ENCODE measurements around the gene MBD2.
A peak's percentile ranks its signal among the peaks of the same experiment; 100 is the strongest.
"Not testable (repeated sequence)": the region's sequence is repeated elsewhere in the genome, so short reads cannot be mapped to it uniquely, and the experiment has no call there.

MBD2 gene

DNA sequence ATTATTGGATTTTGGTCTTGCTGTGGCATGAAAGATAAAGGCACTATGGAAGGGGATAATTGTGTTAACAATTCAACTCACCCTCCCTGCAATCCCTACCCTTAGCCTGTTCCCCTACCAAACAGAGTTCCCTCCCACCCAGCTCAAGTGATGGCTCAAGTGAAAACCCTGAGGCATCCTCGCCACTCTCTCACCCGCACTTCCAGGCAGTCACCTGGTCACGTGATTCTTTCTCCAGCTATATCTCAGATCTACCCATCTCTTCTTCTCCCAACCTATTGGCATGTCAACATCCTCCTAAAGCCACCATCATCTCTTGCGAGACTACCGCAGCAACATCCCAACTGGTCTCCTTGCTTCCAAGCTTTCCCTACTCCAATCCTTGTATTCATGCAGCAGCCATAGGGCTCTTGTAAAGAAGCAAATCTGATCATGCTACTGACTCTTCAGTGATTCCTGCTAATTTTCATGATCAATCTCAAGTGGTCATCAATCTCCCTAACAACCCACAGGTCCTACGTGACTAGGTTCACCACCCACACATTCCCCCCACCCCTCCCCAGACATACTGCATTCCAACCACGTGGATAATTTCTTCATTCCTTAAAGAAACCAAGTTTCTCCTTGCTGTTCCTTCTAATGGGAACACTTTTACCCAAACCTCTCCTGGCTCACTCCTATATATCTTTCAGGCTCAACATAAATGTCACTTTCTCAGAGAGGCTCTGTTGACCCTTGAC is 66.7 kb downstream of the MBD2 start:
- intact Hi-C loops (cut with DNase I) = no loop called here
- DNase-seq = no peak

DNA sequence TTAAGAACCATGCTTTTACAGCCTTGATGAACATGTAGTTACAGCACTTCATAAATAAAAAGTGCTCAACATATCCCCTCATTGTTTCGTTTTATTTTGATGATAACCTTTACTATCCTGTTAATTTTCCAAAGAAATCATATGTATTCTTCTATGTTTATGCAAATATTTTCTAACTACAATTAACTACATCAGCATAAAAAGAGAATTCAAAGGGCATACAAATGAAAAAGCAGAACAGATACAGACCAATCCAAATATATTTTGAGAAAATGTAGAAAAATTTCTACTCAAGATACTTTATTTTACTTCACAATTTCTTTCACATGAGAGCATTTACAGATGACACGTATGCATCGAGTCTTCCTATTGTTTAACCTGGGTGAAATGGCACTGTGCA is 69.1 kb downstream of the MBD2 start:
- intact Hi-C loops (cut with DNase I) = no loop called here
- DNase-seq = no peak

DNA sequence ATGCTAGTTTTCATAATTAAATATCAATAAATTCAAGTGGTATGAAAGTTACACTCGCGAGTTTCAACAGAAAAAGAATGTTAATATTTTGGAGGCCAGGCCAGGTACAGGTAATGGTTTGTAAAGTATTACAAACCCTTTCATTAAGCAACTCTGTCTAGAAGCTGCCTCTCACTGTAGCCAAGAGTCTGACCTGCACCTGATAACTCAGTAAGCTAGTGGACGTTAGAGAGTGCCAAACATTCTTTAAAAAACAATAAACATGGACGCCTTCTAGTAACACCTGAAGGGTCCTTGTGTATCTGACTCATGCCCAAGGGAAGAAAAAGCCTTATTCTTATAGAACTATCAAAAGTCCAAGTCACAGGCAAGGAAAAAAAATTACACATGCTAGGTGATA is 70.2 kb downstream of the MBD2 start:
- intact Hi-C loops (cut with DNase I) = no loop called here
- no peak for DNase-seq

DNA sequence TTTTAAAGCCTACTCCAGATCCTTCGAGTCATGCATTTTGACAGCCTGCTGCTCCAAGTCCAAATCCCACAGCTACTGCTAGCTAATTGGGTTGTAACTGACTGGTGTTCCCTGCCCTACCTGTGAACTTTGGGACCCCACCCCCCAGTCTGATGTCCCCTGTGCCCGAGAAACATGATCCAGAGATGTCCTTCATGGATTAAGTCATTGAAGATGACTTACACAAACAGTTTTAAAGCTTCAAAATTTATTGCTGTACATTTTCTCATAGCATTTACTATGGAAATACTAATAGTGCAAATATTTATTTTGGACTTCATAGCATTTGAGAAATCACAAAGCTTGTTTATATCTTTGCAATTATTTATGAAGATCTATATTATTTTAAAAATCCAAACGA is 73.1 kb downstream of the MBD2 start:
- DNase-seq = no peak
- intact Hi-C loops (cut with DNase I) = no loop called here

DNA sequence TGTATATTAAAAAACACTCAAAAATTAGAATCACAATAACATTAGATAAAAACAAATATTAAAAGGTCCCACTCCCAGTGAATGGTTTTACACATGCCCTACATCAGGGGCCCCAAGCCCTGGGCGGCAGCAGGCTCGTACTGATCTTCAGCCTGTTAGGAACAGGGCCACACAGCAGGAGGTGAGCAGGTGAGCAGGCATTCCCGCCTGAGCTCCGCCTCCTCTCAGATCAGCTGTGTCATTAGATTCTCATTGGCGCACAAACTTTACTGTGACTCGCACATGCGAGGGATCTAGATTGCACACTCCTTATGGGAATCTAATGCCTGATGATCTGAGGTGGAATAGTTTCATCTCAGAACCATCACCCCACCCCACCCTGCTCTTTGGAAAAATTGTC is 74.2 kb downstream of the MBD2 start:
- intact Hi-C loops (cut with DNase I) = no loop called here
- peak in 1 of 10 donors; percentile 60 for DNase-seq

DNA sequence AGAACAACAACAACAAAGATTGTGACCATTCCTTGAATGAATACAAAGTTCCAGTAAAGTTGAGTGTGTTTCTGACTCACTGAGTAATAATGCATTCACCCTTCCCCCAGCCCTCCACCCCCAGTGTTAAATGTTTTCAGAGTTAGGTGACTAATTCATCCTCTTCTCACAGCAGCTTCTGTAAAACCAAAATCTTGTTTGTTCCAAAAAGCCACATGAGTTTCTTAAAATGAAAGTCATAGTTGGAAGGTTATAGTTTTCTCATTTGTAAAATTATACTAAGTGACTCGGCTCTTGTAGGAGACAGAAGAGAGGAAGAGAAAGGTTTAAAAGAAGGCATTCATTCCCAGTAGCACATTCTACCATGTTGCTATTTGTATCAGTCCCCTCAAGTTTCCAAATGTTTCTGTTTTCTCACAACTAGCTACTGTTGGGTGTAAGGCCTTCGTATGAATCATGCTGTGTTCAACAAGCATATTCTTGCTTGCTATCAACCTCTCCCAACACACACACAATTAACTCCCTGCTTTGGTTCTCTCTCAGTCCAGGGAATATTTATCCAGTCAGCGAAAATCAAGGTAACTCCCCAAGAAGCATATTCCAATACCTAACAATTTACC is 75.3 kb downstream of the MBD2 start:
- DNase-seq = no peak

DNA sequence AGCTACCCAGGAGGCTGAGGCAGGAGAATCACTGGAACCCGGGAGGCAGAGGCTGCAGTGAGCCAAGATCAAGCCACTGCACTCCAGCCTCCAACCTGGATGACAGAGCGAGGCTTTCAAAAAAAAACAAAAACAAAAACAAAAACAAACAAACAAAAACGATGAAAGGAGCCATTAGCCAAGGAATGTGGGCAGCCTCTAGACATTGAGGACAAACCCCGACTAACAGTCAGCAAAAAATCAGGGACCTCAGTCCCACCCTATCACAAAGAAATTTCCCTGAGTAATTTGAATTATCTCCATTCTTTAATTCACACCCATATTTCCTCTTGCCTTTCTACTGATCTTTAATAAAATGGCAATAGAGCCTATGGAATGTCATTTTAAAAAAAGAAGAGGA is 75.8 kb downstream of the MBD2 start:
- intact Hi-C loops (cut with DNase I) = no loop called here
- no peak for DNase-seq

More for the DNA sequence above, 75.3 kb downstream of the MBD2 start:
- intact Hi-C loops (cut with DNase I) = no loop called here

DNA sequence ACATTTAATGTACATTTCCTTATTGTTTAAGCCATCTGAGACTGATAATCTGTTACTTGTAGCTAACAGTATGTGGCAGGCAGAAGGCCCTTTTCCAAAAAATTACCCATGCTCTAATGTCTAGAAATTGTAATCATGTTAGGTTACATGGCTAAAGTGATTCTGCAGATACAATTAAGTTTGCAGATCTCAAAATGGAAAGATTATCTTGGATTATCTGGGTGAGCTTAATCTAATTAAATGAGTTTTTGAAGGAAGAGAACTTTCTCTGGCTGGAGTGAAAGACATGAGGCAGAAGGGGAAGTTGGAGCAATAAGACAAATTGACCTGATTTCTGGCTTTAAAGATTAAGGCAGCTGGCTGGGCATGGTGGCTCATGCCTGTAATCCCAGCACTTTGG is 76.3 kb downstream of the MBD2 start:
- DNase-seq = no peak
- intact Hi-C loops (cut with DNase I) = no loop called here

DNA sequence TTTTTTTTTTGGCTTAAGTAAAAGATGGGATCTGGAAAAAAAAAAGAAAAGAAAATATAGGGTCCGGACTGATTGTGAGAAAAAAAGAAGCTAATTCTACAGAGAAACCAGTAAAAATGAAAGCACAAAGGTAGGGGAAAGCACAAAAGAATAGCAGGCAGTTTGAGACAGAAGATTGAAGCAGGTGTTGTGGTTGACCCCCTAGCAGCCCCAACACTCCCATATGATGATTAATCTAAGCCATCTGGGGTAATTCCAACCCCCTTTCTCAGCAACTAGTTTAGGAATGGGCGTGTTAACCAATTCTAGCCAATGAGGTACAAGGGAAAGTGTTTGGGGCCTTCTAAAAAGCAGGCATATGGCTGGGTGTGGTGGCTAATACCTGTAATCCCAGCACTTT is 77.0 kb downstream of the MBD2 start:
- DNase-seq = no peak
- intact Hi-C loops (cut with DNase I) = no loop called here

DNA sequence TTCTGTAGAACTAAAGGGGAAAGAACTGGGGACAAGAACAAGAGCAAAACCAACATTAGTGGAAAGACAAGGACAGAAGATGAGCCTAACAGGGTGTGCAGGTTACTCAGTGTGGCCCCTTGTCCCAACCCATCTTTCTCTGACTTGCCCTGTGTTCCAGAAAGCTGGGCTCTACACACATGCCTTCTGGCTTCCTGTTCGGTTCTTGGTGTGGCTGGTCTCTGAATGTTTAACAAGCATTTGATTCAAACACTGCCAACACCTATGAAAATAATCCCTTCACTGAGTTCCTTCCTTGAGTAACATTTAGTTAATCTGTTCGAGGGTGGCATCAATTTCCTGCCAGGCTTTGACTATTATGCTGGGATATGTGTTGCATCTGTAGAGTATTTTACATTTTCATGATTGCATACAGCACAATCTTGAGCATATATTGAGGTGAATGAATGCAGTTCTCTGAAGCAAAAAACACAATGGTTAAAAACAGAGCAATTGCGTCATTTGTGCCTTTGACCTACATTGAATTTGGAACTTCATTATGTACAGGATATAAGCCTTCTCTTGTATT is 83.3 kb downstream of the MBD2 start:
- no peak for DNase-seq
- intact Hi-C loops (cut with DNase I) = no loop called here

DNA sequence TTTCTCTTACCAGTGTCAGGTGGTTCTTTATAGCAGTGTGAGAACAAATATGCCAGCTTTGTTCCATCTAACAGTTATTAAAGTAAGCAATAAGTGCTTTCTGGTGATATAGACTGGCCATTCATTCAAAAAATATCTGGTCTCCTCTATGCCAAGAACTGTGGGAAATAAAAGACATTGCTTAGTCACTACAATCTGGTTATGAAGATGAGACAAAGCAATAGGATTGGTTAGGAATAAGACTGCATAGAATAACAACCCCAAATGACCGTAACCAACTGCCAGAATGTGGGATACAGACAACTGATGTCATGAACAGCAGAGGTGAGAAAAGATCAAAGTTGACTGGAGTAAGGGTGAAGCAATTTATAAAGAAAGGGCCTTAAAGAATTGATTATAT is 83.8 kb downstream of the MBD2 start:
- no peak for DNase-seq

DNA sequence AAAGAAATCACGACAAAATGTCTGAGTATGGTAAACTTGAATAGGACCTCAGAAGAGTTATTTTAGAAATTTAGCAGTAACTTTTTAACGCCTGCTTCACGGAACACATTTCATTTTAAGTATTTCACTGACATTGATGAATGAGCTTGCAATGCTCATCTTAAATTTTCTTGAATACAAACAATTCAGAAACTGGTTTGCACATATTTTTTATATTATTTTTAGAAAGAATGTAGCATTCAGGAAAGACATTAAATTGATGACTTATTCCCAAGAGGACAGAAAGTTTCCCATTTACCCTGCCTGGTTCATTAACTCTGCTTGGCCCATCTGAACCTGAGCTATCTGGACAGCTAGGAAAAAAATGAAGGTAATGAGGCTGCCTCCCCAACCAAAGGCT is 89.3 kb downstream of the MBD2 start:
- no peak for DNase-seq
- intact Hi-C loops (cut with DNase I) = no loop called here

More for the DNA sequence above, 83.8 kb downstream of the MBD2 start:
- intact Hi-C loops (cut with DNase I) = no loop called here

DNA sequence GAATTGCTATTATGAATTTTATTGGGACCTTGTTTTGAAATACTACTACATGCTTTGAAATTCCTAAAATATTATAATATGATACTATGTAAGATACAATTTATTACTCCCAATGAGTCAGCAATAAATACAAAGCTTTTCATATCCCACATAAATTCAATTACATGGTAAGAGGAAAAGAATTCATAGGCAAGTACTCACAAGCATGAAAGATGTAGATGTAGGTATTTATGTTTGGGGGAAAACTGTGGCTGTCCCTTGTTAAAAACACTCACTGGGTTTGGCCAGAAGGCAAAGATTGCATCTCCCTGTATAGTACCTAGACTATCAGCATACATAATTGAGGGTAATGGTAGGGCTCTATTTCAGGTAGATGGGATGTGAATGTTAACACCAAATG is 90.4 kb downstream of the MBD2 start:
- DNase-seq = no peak
- intact Hi-C loops (cut with DNase I) = no loop called here

DNA sequence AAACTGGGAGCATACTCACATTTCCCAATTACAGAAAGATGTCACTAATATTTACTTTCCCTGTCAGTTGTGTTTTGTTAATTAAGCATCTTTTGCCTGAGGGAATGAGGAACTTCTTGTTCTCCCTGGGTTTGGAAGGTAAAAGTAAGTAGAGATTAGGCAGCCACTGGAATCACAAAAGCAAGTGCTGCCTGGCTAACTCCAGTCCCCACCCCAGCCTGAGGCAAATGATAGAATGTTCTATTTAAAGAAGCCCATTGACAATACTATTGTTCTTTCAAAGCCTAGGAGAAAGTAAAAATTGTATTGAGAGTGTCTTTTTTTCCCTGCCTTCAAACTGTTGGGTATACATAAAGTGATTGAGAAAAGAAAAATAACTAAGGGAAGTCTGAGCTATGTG is 93.8 kb downstream of the MBD2 start:
- DNase-seq = no peak
- intact Hi-C loops (cut with DNase I) = no loop called here

DNA sequence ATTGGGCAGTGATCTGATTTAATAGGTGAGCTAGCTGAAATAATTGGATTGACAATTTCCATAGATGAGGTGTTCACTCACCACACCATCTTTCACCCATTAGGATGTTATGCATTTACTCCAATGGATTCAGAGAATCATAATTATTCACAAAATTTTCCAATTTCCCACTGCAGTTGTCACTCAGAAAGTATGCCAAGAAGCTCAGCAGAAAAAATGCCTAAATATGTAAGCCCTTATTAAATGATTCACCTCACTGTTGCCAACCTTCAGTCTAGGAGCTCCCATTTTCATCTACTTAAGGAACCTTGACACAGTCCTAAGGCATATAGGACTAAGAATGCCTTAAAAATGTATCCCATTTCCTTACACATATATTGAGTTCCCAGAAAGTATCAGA is 94.3 kb downstream of the MBD2 start:
- intact Hi-C loops (cut with DNase I) = no loop called here
- no peak for DNase-seq

DNA sequence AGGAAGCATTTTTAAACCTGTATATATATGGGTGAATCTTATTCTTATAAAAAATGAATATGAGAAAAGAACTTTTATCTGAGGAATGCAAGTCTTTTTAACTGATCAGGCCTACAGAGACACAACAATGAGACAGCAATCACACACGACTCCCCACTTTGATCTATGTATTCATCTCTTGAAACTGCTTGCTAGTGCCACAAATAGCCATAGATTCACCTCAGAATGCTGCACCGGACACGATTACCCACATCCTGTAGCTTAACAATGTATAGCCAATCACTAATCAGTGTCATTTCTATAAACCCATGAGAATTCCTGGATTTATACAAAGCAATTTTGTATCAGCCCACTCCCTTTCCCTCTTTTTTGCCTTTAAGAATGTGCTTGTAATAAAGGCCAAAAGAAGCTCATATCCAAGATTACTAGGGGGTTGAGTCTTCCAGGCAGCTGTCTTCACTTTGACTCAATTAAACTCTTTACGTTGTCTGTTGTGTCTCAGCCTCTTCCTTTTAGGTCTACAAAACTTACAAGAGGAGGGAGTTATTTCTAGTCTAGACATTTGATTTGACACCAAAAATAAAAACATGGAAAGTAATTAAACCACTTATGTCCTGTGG is 94.9 kb downstream of the MBD2 start:
- no peak for DNase-seq
- intact Hi-C loops (cut with DNase I) = loop anchor here (10.0 kb wide), 1 partner anchor 1785 kb away; the partner anchor contains the start of gene DCC

DNA sequence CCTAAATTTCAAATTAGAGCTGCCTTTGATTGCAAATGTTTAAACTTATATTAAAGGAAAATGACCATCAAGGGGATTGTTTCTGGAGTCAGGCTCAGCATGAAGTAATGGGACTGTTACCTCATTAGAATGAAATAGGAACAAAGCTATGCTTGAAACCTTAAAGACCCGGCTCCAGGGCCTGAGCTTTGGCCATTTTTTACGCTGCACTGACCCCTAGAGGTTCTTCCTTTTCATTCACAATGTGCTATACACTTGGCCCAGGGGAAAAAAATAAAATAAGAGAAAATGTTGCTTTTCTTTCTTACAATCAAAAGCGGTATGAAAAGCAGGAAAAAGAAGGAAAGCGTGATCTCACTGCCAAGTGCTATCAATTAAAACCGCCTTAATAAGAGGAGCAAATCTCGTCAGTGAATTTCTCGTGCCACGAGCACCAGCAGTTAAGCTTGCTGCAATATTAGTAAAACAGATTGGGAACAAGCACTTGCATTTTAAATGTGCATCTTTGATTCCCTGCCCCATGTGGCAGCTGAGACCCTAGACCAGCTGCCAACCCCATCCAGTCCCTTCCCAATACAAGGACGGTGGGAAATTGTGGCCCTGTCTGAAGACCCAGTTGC is 96.6 kb downstream of the MBD2 start:
- intact Hi-C loops (cut with DNase I) = loop anchor here (10.0 kb wide), 1 partner anchor 1783 kb away; the partner anchor contains the start of gene DCC
- peak in 8 of 10 donors; percentile 31 to 85 (median 50) for DNase-seq

DNA sequence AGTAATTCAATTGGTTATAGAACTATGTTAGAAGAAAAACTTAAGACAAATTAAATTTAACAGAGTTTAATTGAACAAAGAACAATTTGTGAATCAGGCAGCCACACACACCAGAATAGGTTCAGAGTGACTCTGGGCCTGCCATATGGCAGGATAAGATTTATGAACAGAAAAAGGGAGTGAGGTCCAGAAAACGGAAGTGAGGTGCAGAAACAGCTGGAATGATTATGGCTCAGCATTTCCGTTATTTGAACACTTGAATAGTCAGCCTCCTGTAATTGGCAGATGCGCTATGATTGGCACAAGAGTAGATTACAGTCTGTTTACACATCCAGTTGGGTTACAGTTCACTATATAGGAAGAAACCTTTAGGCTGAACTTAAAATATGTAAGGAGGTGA is 99.0 kb downstream of the MBD2 start:
- no peak for DNase-seq
- intact Hi-C loops (cut with DNase I) = loop anchor here (10.0 kb wide), 1 partner anchor 1781 kb away; the partner anchor contains the start of gene DCC

DNA sequence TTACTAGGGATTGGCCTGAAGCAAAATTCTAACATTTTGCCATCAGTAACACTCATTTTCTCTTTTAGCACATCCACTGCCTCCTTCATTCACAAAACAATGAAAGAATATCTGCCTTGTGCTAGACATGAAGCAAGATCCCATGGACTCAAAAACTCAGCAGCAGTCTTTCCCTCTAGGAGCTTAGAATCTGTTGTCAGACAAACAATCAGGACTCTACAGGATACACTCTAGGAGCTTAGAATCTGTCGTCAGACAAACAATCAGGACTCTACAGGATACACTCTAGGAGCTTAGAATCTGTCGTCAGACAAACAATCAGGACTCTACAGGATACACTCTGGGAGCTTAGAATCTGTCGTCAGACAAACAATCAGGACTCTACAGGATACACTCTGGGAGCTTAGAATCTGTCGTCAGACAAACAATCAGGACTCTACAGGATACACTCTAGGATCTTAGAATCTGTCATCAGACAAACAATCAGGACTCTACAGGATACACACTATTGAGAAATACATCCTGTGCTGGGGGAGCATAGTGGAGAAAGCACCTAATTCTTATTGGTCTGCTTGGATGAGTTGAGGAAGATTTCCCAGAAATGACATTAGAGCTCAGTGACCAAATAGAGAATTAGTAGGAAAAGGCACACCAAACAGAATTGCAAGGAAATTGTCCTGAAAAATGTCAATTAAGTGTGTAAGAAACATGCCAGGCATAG is 100.6 kb downstream of the MBD2 start:
- not testable (repeated sequence) for DNase-seq
- intact Hi-C loops (cut with DNase I) = loop anchor here (10.0 kb wide), 1 partner anchor 1779 kb away; the partner anchor contains the start of gene DCC

DNA sequence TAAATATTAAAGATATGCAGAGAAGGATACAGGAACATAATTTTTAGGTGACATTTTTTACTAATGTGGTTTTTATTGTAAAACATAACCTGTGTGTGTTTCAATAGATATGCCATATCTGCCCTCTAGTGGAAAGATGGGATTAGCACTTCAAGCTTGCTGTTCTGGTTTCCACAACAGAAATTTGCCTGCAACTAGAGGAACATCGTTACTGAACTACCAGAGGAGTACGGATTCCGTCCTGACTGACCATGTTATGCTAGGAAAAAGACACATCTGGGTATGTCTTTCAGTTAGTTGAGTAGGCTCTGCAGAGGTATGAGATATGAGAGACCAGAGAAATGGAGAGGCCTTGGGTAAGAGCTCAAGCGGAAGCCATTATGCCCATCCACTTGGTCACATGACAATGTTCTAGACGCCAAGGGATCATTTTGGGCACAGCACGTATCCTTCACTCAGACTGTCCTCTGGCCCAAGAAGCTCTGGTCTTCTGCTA is 104.9 kb downstream of the MBD2 start:
- intact Hi-C loops (cut with DNase I) = loop anchor here (2.0 to 10.0 kb wide), 3 partner anchors 421 to 1775 kb away; partner anchors contain the start of gene DCC
- DNase-seq = no peak
